ENCODE measurements around the gene C1orf53. TPM values are rescaled to one million over a fixed set of nuclear protein-coding genes. Genes with fewer than 3 reads are reported as not detected.

The C1orf53 gene
- total and polyA plus RNA-seq, 9 of the 15 experiments (the other 6 are each of a cell fraction or from before 2014, with no cell fraction given): 0.31 to 3.2 (median 2.3) TPM

DNA sequence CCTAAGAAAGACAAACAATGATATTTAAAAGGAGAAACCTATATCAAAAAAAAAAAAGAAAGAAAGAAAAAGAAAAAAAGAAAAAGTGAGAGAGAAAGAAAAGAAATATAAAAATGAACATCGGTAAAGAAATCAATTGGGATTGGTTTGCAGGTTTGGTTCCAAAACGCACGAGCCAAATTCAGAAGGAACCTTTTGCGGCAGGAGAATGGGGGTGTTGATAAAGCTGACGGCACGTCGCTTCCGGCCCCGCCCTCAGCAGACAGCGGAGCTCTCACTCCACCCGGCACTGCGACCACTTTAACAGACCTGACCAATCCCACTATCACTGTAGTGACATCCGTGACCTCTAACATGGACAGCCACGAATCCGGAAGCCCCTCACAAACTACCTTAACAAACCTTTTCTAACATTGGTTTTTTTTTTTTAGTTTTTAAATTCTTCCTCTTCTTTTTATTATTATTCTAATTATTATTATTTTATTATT is 26.5 kb downstream of the C1orf53 start (continued):
- TF ChIP-seq, protein P1, sequence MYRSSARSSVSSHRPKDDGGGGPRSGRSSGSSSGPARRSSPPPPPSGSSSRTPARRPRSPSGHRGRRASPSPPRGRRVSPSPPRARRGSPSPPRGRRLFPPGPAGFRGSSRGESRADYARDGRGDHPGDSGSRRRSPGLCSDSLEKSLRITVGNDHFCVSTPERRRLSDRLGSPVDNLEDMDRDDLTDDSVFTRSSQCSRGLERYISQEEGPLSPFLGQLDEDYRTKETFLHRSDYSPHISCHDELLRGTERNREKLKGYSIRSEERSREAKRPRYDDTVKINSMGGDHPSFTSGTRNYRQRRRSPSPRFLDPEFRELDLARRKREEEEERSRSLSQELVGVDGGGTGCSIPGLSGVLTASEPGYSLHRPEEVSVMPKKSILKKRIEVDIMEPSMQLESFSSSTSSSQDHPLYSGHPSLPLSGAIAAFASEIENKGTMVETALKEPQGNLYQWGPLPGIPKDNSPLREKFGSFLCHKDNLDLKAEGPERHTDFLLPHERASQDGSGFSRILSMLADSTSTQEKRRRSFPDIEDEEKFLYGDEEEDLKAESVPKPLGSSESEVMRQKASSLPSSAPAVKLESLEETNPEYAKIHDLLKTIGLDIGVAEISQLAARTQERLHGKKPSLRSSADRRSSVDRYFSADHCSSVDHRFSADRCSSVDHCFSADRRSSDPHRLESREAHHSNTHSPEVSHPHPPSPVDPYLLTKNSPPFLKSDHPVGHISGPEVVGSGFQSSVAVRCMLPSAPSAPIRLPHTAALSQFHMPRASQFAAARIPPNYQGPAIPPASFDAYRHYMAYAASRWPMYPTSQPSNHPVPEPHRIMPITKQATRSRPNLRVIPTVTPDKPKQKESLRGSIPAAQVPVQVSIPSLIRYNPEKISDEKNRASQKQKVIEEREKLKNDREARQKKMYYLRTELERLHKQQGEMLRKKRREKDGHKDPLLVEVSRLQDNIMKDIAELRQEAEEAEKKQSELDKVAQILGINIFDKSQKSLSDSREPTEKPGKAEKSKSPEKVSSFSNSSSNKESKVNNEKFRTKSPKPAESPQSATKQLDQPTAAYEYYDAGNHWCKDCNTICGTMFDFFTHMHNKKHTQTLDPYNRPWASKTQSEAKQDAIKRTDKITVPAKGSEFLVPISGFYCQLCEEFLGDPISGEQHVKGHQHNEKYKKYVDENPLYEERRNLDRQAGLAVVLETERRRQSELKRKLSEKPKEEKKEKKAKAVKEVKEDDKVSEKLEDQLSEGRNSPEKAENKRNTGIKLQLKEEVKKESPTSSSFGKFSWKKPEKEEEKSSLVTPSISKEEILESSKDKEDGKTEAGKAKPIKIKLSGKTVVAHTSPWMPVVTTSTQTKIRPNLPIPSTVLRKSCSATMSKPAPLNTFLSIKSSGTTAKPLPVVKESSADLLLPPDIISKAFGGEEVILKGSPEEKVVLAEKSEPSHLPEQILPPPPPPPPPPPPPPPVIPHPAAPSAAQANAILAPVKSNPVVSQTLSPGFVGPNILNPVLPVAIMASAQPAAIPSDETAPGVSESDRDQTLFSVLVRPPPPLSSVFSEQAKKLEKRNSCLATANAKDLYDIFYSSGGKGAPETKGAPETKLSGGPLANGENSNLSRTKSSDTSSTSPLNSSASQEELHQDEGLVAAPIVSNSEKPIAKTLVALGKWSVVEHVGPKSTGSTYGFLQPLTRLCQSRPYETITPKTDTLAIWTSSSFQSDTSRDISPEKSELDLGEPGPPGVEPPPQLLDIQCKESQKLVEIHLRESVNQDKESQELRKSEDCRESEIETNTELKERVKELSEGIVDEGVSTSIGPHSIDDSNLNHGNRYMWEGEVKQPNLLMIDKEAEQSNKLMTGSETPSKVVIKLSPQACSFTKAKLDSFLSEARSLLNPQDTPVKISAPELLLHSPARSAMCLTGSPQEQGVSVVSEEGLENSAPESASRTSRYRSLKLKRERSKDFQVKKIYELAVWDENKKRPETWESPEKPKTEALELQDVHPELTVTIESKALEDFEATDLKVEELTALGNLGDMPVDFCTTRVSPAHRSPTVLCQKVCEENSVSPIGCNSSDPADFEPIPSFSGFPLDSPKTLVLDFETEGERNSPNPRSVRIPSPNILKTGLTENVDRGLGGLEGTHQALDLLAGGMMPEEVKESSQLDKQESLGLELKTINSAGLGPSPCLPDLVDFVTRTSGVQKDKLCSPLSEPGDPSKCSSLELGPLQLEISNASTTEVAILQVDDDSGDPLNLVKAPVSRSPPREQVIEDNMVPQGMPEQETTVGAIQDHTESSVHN (IDR thresholded peaks at IDR 0.05; ENCODE audit: borderline replicate concordance in 1 of 2, low read depth in 1 of 2): no peak
- TF ChIP-seq, protein P2, sequence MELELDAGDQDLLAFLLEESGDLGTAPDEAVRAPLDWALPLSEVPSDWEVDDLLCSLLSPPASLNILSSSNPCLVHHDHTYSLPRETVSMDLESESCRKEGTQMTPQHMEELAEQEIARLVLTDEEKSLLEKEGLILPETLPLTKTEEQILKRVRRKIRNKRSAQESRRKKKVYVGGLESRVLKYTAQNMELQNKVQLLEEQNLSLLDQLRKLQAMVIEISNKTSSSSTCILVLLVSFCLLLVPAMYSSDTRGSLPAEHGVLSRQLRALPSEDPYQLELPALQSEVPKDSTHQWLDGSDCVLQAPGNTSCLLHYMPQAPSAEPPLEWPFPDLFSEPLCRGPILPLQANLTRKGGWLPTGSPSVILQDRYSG (tag; conservative IDR thresholded peaks at IDR 0.05; ENCODE audit: low read depth): no peak
- no peak for TF ChIP-seq CHD4 (IDR thresholded peaks at IDR 0.05; ENCODE audit: insufficient read depth, insufficient replicate concordance, low read depth, low read length, poor library complexity, severe bottlenecking)
- TF ChIP-seq CTCF (IDR thresholded peaks at IDR 0.05 in 2 of 3, conservative IDR thresholded peaks at IDR 0.05 in 1 of 3; ENCODE audit: insufficient read depth in 2 of 3, low read depth in 1 of 3, low read length in 3 of 3): no peak
- TF ChIP-seq CHD2 (IDR thresholded peaks at IDR 0.05; ENCODE audit: low read depth, low read length): no peak; the same call in 1 of the 2 replicates
- TF ChIP-seq ZSCAN29 (IDR thresholded peaks at IDR 0.05): no peak
- TF ChIP-seq ADNP (tag; IDR thresholded peaks at IDR 0.05): no peak
- TF ChIP-seq, protein P3, sequence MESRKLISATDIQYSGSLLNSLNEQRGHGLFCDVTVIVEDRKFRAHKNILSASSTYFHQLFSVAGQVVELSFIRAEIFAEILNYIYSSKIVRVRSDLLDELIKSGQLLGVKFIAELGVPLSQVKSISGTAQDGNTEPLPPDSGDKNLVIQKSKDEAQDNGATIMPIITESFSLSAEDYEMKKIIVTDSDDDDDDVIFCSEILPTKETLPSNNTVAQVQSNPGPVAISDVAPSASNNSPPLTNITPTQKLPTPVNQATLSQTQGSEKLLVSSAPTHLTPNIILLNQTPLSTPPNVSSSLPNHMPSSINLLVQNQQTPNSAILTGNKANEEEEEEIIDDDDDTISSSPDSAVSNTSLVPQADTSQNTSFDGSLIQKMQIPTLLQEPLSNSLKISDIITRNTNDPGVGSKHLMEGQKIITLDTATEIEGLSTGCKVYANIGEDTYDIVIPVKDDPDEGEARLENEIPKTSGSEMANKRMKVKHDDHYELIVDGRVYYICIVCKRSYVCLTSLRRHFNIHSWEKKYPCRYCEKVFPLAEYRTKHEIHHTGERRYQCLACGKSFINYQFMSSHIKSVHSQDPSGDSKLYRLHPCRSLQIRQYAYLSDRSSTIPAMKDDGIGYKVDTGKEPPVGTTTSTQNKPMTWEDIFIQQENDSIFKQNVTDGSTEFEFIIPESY (CRISPR knock-in tag; IDR thresholded peaks at IDR 0.05): no peak
- no peak for TF ChIP-seq NRF1 (conservative IDR thresholded peaks at IDR 0.05 in 1 of 2, IDR thresholded peaks at IDR 0.05 in 1 of 2)
- TF ChIP-seq SMAD3 (CRISPR knock-in tag; conservative IDR thresholded peaks at IDR 0.05): no peak
- TF ChIP-seq SMARCA4 (IDR thresholded peaks at IDR 0.05): peak; percentile 59; the same call in 1 of the 2 replicates
- 0 out of 2 replicates have a peak, but pooled peaks have one; percentile 15 for TF ChIP-seq RHOXF2B (CRISPR knock-in tag; conservative IDR thresholded peaks at IDR 0.05)
- no peak for TF ChIP-seq HOXB6 (CRISPR knock-in tag; IDR thresholded peaks at IDR 0.05; ENCODE audit: borderline replicate concordance)
- no peak for TF ChIP-seq KDM5B (IDR thresholded peaks at IDR 0.05; ENCODE audit: insufficient replicate concordance, low read depth, low read length)
- no peak for TF ChIP-seq ZNF347 (CRISPR knock-in tag; IDR thresholded peaks at IDR 0.05; ENCODE audit: low read depth)
